ENCODE results near the gene DUSP2.
"Not testable (repeated sequence)": the region's sequence is repeated elsewhere in the genome, so short reads cannot be mapped to it uniquely, and the experiment has no call there.

The DUSP2 gene

DNA sequence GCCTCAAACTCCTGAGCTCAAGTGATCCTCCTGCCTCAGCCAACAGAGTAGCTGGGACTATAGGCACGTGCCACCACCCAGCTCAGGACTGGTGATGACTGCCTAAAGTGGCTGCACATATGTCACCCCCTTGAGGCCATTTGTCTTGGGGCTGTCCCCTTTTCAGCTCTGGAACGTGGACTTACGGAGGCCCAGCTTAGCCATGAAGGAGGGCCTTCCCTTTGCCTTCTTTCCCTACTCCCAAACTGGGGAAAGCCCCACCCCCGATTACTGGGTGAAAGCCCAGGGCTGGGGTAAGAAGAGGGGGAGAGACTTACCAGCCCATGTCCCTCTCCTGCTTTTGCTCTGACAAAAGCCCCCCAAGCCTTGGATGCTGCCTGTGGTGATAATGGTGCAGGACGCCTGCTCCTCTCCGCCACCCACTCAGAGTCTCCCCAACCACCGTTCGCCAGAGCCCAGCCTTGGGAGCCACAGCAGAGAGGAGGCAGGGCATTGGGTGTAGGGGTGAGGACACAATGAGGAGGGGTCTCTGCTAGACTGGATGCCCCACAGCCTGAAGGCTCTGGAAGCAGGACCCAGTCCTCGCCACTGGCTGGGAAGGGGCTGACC is 2.5 kb upstream of the DUSP2 start:
- DNase-seq (ENCODE audit: low read depth in 2 of 2): no peak

DNA sequence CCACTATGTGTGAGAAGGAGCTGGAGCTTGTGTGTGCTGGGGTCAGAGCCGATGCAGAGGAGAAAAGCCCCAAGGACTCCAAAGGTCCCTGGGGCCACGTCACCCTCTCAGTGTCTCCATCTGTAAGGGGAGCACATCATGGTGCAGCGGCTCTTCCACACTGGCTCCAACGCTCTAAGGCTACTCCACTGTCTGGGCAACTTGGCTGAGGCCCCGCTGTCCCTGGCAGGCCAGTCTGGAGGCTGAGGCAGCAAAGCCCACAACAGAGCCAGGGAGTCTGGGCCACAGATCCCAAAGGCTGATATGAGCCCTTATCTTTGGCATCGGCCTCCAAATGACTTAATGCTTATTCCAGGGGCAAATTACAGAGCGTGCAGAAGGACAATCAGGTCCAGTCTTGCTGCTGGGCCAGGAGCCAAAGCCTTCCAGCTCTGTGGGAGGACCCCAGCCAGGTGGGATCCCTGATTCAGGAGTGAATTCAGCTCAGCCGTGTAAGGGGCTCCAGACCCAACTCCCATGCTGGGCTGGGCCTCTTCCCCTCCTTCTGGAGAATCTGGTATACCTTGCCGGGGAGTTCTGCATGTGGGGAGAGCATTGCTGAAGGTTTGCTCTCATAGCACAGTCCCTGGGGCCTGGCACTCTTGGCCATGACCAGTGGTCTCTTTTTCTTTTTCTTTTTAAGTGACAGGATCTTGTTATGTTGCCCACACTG is 1.8 kb upstream of the DUSP2 start:
- DNase-seq (ENCODE audit: low read depth in 2 of 2): no peak

DNA sequence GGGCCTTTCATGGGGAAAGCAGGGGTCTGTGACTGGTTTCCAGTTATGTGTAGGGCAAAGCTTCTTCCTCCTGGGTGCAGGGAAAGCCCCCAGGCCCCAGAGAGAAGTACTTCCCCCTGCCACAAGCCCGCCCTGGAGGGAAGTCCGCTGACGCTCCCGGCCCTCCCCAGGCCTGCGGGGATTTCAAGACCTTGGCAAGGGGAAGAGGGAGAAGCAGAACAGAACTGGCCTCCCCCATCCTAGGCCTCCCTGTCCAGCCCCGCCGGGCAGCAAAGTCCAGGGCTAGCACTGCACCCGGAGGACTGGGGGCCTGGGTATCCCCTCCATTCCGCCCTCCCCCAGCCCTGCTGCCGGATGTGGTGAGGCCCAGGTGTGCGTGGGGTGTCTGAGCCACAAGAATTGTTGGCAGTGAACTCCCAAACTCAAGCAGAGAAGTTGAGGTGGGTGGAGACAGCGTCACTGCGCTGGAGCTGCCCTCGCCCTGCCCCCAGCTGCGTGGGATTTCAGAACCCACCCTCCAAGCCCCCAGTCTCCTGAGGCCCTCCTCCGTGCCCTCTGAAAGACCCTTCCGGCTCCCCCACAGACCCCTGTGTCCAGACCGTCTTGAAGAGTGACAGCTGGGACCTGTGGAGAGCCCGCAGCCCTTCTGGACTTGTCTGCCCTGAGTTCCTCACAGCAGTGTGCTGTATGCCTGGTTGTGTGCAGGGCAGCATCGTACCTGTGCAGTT is 1.1 kb upstream of the DUSP2 start:
- peak; percentile 81 to 82 for DNase-seq (ENCODE audit: low read depth in 2 of 2)

DNA sequence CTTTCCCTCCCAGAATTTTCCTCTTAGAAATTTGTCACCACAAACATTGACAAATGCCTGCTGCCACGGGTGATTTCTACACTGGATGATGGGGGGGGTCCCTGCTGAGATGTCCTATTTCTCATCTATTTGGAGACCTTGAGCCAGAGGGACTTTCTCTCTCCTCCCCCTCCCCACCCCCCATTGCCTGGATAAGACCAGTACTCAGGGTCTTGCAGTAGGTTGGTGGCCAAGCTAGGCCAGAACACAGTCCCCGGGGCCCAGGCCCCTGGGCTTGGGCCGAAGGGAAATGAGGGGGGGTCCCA is 560 bp upstream of the DUSP2 start:
- no peak for DNase-seq (ENCODE audit: low read depth in 2 of 2)

DNA sequence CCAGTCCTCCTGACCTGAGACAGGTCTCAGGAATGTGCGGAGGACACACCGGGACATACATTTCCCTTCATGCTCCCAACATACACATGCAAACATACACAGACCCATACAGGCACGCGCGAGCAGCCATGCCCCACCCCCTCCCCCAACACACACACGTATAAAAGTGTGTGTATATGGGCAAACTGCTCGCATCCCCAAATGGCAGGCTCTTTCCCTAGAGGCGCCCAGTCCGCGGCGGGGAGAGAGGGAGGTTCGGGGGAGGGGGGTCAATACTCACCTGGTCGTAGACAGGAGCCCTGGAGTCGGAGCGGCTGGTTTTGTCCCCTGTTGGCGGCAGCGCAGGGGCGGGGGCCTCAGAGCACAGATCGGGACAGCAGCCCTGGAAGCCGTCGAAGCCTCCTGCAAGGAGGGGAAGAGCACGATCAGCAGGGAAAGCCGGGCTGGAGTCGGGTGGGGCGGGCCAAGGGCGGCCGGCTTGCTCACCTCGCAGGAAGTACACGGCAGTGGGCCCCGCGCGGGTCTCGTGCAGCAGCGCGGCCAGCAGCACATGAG is 682 bp downstream of the DUSP2 start:
- DNase-seq (ENCODE audit: low read depth in 2 of 2): peak in 1 of 2 donors; percentile 46

DNA sequence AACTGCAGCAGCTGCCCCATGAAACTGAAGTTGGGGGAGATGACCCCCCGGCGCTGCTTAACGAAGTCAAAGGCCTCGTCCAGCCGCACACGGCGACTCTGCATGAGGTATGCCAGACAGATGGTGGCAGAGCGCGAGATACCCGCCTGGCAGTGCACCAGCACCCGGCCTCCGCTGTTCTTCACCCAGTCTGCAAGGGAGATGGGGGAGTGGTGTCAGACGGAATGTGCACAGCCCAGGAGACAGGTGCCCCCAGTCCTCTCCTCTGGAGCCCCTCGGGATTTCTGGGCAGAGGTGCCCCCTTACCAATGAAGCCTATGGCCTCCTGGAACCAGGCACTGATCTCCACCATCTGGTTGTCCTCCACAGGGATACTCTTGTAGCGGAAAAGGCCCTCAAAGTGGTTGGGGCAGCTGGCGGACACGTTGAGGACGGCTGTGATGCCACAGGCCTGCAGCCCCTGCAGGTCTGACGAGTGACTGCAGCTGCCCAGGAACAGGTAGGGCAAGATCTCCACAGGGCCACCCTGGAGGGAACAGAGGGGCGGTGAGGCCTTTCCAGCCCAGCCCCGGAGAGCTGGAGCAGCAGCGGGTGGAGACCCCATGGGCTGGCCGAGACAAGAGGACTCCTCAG is 1.3 kb downstream of the DUSP2 start:
- DNase-seq (ENCODE audit: low read depth in 2 of 2): no peak

DNA sequence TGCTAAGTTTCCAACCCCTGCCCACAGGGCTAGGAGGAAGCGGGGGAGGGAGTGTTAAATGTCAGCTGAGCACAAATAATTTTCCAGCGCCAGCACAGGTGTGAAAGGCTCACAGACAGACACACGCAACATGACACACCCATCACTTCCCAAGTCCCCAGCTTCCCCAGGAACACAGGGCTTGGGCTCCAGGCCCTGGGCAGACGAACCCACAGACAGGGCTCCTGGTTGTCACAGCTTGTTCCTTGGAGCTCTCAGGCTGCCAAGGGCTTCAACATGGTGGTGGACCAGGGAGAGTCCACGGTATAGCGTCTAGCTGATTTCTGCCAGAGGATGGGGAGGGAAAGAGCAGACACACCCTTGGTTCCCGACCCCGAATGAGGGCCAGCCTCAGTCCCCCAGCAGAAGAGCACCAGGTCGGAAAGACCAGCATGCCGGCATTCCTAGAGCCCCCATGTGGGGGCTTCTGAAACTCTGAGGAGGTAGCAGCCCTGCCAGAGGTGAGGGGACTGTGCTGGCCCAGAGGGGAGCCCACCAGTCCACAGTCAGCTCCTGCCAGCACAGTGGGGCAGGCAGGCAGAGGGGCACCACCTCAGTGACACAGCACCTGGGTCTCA is 1.9 kb downstream of the DUSP2 start:
- peak in 1 of 2 donors; percentile 44 for DNase-seq (ENCODE audit: low read depth in 2 of 2)

- peak; percentile 68 to 82 for DNase-seq (ENCODE audit: low read depth in 2 of 2)
Observed at GRCh38 chr2:96142217-96143113, 2.8 kb downstream of the DUSP2 start.

DNA sequence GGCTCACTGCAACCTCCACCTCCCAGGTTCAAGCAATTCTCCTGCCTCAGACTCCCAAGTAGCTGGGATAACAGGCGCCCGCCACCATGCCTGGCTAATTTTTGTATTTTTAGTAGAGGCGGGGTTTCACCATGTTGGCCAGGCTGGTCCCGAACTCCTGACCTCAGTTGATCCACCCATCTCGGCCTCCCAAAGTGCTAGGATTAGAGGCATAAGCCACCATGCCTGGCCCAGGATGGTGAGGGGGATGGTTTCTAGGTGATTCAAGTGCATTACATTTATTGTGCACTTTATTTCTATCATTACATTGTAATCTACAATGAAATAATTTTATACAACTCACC is 3.6 kb downstream of the DUSP2 start:
- DNase-seq (ENCODE audit: low read depth in 2 of 2): not testable (repeated sequence)

- no peak for DNase-seq (ENCODE audit: low read depth in 2 of 2)
Observed at GRCh38 chr2:96140941-96141623, 4.2 kb downstream of the DUSP2 start.

GRCh38 chr2:96139181-96139758 is 6.0 kb downstream of the DUSP2 start:
- no peak for DNase-seq (ENCODE audit: low read depth in 2 of 2)

GRCh38 chr2:96138179-96139145 is 6.8 kb downstream of the DUSP2 start, which contains the start of gene ASTL:
Gene ASTL, minus strand, starts transcription at chr2:96138502. Its CDS starts 66 bp downstream, at chr2:96138436.
- peak in 1 of 2 donors; percentile 52 for DNase-seq (ENCODE audit: low read depth in 2 of 2)

GRCh38 chr2:96137321-96138178 is 7.7 kb downstream of the DUSP2 start:
- DNase-seq (ENCODE audit: low read depth in 2 of 2): no peak

GRCh38 chr2:96136129-96136720 is 9.0 kb downstream of the DUSP2 start:
- DNase-seq (ENCODE audit: low read depth in 2 of 2): no peak

- no peak for DNase-seq (ENCODE audit: low read depth in 2 of 2)
Observed at GRCh38 chr2:96135621-96136020, 9.6 kb downstream of the DUSP2 start.

GRCh38 chr2:96135171-96135570 is 10.1 kb downstream of the DUSP2 start:
- DNase-seq (ENCODE audit: low read depth in 2 of 2): no peak

GRCh38 chr2:96134421-96134820 is 10.8 kb downstream of the DUSP2 start:
- no peak for DNase-seq (ENCODE audit: low read depth in 2 of 2)
